Astrocyte (in vitro differentiated cells and primary cell): ENCODE measurements around the gene GCG.

ENCODE experiments used
- CTCF ChIP-seq: IDR thresholded peaks from 2 replicates; pipeline ENCODE4 v1.5.1; 2011; ENCODE audit warnings: low read depth, mild to moderate bottlenecking, inconsistent platforms, low read length, moderate library complexity; ENCODE audit not compliant: insufficient read depth
- EZH2 ChIP-seq: IDR thresholded peaks from 2 replicates; pipeline ENCODE4 v1.6.1; 2012; ENCODE audit warnings: mild to moderate bottlenecking, low read length, inconsistent platforms; ENCODE audit not compliant: insufficient read depth

GRCh38 chr2:162126111-162126519 lies 25.9 kb downstream of the GCG start:
- TF ChIP-seq CTCF (no peak), EZH2 (no peak)
